ENCODE results near the gene DCAF12. TPM values are rescaled to one million over a fixed set of nuclear protein-coding genes. Genes with fewer than 3 reads are reported as not detected.

The DCAF12 gene
- polyA plus RNA-seq, 1 donor from 2014 or later = 37.7 TPM

- H2AFZ ChIP-seq (ENCODE audit: low read depth, low read length) = no peak overlapping the region
- H3K9ac ChIP-seq (ENCODE audit: low read length) = no peak overlapping the region
- H3K4me3 ChIP-seq (ENCODE audit: low read length) = no peak overlapping the region
- no peaks in the 10 kb centered on the region for H3K36me3 ChIP-seq (ENCODE audit: insufficient read depth, low read length)
- TF ChIP-seq TAF1 (IDR thresholded peaks at IDR 0.05; ENCODE audit: low read depth) (no peak), MXI1 (conservative IDR thresholded peaks at IDR 0.05; ENCODE audit: poor library complexity, severe bottlenecking) (no peak), EZH2 (IDR thresholded peaks at IDR 0.05; ENCODE audit: borderline replicate concordance, insufficient read depth, low read length, poor library complexity, severe bottlenecking) (no peak), SMC3 (conservative IDR thresholded peaks at IDR 0.05; ENCODE audit: poor library complexity) (no peak), POLR2AphosphoS5 (IDR thresholded peaks at IDR 0.05) (no peak), EP300 (conservative IDR thresholded peaks at IDR 0.05; ENCODE audit: poor library complexity, severe bottlenecking) (no peak), RAD21 (conservative IDR thresholded peaks at IDR 0.05) (no peak)
- TF ChIP-seq, protein P1, sequence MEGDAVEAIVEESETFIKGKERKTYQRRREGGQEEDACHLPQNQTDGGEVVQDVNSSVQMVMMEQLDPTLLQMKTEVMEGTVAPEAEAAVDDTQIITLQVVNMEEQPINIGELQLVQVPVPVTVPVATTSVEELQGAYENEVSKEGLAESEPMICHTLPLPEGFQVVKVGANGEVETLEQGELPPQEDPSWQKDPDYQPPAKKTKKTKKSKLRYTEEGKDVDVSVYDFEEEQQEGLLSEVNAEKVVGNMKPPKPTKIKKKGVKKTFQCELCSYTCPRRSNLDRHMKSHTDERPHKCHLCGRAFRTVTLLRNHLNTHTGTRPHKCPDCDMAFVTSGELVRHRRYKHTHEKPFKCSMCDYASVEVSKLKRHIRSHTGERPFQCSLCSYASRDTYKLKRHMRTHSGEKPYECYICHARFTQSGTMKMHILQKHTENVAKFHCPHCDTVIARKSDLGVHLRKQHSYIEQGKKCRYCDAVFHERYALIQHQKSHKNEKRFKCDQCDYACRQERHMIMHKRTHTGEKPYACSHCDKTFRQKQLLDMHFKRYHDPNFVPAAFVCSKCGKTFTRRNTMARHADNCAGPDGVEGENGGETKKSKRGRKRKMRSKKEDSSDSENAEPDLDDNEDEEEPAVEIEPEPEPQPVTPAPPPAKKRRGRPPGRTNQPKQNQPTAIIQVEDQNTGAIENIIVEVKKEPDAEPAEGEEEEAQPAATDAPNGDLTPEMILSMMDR (IDR thresholded peaks at IDR 0.05; ENCODE audit: poor library complexity, severe bottlenecking) = no peak
- TF ChIP-seq, protein P2, sequence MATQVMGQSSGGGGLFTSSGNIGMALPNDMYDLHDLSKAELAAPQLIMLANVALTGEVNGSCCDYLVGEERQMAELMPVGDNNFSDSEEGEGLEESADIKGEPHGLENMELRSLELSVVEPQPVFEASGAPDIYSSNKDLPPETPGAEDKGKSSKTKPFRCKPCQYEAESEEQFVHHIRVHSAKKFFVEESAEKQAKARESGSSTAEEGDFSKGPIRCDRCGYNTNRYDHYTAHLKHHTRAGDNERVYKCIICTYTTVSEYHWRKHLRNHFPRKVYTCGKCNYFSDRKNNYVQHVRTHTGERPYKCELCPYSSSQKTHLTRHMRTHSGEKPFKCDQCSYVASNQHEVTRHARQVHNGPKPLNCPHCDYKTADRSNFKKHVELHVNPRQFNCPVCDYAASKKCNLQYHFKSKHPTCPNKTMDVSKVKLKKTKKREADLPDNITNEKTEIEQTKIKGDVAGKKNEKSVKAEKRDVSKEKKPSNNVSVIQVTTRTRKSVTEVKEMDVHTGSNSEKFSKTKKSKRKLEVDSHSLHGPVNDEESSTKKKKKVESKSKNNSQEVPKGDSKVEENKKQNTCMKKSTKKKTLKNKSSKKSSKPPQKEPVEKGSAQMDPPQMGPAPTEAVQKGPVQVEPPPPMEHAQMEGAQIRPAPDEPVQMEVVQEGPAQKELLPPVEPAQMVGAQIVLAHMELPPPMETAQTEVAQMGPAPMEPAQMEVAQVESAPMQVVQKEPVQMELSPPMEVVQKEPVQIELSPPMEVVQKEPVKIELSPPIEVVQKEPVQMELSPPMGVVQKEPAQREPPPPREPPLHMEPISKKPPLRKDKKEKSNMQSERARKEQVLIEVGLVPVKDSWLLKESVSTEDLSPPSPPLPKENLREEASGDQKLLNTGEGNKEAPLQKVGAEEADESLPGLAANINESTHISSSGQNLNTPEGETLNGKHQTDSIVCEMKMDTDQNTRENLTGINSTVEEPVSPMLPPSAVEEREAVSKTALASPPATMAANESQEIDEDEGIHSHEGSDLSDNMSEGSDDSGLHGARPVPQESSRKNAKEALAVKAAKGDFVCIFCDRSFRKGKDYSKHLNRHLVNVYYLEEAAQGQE (IDR thresholded peaks at IDR 0.05; ENCODE audit: borderline replicate concordance) = no peak
- H3K27ac ChIP-seq (ENCODE audit: low read length) = no peak overlapping the region
- no peaks in the 10 kb centered on the region for H3F3A ChIP-seq (ENCODE audit: insufficient read depth, low read length, poor library complexity, severe bottlenecking)
- H3K9me2 ChIP-seq (ENCODE audit: insufficient read depth, low read length) = no peaks in the 10 kb centered on the region
- no peak overlapping the region for H3K4me2 ChIP-seq (ENCODE audit: low read length)
- H3K27me3 ChIP-seq (ENCODE audit: insufficient read depth, low read depth, low read length) = no peaks in the 10 kb centered on the region
- no peaks in the 10 kb centered on the region for H3K79me2 ChIP-seq (replicated peaks; ENCODE audit: insufficient read depth, low read length)
- no peaks in the 10 kb centered on the region for H3K9me3 ChIP-seq (ENCODE audit: low read length)
- no peaks in the 10 kb centered on the region for H4K20me1 ChIP-seq (ENCODE audit: insufficient read depth)
Measured at GRCh38 chr9:34169125-34169524, 42.6 kb upstream of the DCAF12 start.

DNA sequence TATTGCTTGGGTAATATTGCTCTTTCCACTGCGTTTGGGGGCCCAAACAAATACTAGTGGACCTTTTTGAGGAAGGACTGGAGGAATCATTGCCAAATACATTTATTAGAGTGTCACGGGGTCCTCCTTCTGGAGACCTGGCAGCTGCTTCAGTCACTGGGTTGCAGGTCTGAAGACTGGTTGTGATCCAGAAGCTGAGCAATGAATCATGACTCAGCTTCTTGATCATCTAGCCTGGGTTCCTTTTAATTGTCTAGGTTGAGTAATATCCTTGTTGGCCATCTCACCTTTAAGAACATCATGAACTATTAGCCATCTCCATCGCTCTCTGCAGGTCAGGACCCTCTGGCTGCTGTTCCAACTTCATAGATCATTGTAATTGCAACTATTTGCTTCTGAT, 36.9 kb upstream of the DCAF12 start:
- H3K79me2 ChIP-seq (replicated peaks; ENCODE audit: insufficient read depth, low read length) = no peaks in the 10 kb centered on the region
- TF ChIP-seq EP300 (conservative IDR thresholded peaks at IDR 0.05; ENCODE audit: poor library complexity, severe bottlenecking) (no peak), RAD21 (conservative IDR thresholded peaks at IDR 0.05) (no peak), SMC3 (conservative IDR thresholded peaks at IDR 0.05; ENCODE audit: poor library complexity) (no peak), EZH2 (IDR thresholded peaks at IDR 0.05; ENCODE audit: borderline replicate concordance, insufficient read depth, low read length, poor library complexity, severe bottlenecking) (no peak), POLR2AphosphoS5 (IDR thresholded peaks at IDR 0.05) (no peak), MXI1 (conservative IDR thresholded peaks at IDR 0.05; ENCODE audit: poor library complexity, severe bottlenecking) (no peak)
- TF ChIP-seq, protein P2 (IDR thresholded peaks at IDR 0.05; ENCODE audit: borderline replicate concordance) = no peak
- TF ChIP-seq, protein P1 (IDR thresholded peaks at IDR 0.05; ENCODE audit: poor library complexity, severe bottlenecking) = no peak

More for the DNA sequence above, 36.9 kb upstream of the DCAF12 start:
- no peaks in the 10 kb centered on the region for H3K9me2 ChIP-seq (ENCODE audit: insufficient read depth, low read length)
- H3F3A ChIP-seq (ENCODE audit: insufficient read depth, low read length, poor library complexity, severe bottlenecking) = no peaks in the 10 kb centered on the region
- H2AFZ ChIP-seq (ENCODE audit: low read depth, low read length) = no peak overlapping the region
- H3K27me3 ChIP-seq (ENCODE audit: insufficient read depth, low read depth, low read length) = no peaks in the 10 kb centered on the region
- H3K4me2 ChIP-seq (ENCODE audit: low read length) = no peak overlapping the region
- no peak overlapping the region for H3K27ac ChIP-seq (ENCODE audit: low read length)
- no peaks in the 10 kb centered on the region for H3K36me3 ChIP-seq (ENCODE audit: insufficient read depth, low read length)
- H4K20me1 ChIP-seq (ENCODE audit: insufficient read depth) = no peaks in the 10 kb centered on the region
- no peak overlapping the region for H3K9ac ChIP-seq (ENCODE audit: low read length)
- H3K9me3 ChIP-seq (ENCODE audit: low read length) = no peaks in the 10 kb centered on the region
- H3K4me3 ChIP-seq (ENCODE audit: low read length) = no peak overlapping the region

Data from neural cell (in vitro differentiated cells).